BE2C (cell line): Measurements from ENCODE around the gene MEGF8.

Source experiments
- DNase-seq: peaks from one replicate; pipeline ENCODE4 v3.0.0-alpha.2; 2020
- H3K27me3 ChIP-seq: fragments of 250-450 bp; sonication (Bioruptor Pico); 2 replicates; pipeline ENCODE4 v1.5.1; 2020; ENCODE audit warnings: mild to moderate bottlenecking
- H3K36me3 ChIP-seq: fragments of 250-450 bp; sonication (Bioruptor Pico); 2 replicates; pipeline ENCODE4 v1.5.1; 2020; ENCODE audit warnings: mild to moderate bottlenecking
- H3K4me1 ChIP-seq: fragments of 250-450 bp; sonication (Bioruptor Pico); 2 replicates; pipeline ENCODE4 v1.5.1; 2020
- H3K4me3 ChIP-seq: 2 replicates; pipeline ENCODE4 v1.5.1; 2011; ENCODE audit warnings: low read depth, low read length
- H3K9me3 ChIP-seq: fragments of 250-450 bp; sonication (Bioruptor Pico); 2 replicates; pipeline ENCODE4 v1.5.1; 2020
- TF ChIP-seq, protein P1 (sequence below): IDR thresholded peaks from 2 replicates; pipeline ENCODE4 v1.5.1; 2012; ENCODE audit warnings: mild to moderate bottlenecking, low read depth, low read length

MEGF8 gene

DNA sequence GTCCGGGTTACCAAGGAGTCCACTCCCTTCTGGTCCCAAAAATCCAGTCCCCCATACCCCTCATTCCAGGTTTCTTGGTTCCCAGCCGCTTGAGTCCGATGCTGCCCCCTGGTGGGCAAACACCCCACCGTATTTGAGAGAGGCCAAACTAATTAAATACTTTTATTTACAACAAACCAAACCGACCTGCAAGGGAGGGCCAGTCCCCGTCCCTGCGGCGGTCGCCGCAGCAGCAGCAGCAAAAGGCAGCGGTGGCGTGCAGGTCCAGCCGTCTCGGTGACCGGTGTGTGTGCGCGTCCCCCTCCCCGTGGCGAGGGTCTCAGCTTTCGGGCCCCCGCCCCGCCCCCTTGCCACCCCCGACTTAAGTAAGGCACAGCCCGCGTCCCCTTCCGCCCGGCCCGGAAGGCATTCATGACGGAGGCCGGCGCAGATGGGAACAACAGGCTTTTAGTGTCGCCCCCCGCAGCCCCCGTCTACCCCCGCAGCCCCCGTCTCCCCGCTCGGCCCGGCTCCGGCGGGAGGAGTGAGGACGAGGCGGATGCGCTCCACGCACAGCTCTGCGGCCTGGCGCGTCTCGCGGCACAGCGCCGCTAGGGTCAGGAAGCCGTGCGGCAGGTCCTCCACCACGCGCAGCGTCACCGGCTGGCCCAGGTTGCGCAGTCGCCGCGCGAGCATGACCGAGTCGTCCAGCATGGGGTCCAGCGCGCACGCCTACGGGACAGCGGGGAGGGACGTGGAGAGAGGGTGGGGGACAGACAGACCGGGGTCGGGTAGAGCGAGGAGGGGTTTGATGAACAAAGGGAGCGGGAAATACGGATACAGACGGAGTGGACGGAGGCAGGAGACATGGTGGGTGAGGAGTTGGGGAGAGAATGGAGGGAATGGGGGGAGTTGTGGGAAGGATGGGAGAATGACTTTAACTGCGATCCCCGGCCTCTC is 76.2 kb downstream of the MEGF8 start:
- no peaks in the 10 kb centered on the region for H3K27me3 ChIP-seq
- no peaks in the 10 kb centered on the region; the same call in 1 of the 2 replicates for H3K4me1 ChIP-seq
- peak overlapping the region; percentile 58 for H3K4me3 ChIP-seq
- TF ChIP-seq, protein P1, sequence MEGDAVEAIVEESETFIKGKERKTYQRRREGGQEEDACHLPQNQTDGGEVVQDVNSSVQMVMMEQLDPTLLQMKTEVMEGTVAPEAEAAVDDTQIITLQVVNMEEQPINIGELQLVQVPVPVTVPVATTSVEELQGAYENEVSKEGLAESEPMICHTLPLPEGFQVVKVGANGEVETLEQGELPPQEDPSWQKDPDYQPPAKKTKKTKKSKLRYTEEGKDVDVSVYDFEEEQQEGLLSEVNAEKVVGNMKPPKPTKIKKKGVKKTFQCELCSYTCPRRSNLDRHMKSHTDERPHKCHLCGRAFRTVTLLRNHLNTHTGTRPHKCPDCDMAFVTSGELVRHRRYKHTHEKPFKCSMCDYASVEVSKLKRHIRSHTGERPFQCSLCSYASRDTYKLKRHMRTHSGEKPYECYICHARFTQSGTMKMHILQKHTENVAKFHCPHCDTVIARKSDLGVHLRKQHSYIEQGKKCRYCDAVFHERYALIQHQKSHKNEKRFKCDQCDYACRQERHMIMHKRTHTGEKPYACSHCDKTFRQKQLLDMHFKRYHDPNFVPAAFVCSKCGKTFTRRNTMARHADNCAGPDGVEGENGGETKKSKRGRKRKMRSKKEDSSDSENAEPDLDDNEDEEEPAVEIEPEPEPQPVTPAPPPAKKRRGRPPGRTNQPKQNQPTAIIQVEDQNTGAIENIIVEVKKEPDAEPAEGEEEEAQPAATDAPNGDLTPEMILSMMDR = peak; percentile 87
- DNase-seq = peak; percentile 88
- no peaks in the 10 kb centered on the region for H3K36me3 ChIP-seq
- H3K9me3 ChIP-seq = no peaks in the 10 kb centered on the region

DNA sequence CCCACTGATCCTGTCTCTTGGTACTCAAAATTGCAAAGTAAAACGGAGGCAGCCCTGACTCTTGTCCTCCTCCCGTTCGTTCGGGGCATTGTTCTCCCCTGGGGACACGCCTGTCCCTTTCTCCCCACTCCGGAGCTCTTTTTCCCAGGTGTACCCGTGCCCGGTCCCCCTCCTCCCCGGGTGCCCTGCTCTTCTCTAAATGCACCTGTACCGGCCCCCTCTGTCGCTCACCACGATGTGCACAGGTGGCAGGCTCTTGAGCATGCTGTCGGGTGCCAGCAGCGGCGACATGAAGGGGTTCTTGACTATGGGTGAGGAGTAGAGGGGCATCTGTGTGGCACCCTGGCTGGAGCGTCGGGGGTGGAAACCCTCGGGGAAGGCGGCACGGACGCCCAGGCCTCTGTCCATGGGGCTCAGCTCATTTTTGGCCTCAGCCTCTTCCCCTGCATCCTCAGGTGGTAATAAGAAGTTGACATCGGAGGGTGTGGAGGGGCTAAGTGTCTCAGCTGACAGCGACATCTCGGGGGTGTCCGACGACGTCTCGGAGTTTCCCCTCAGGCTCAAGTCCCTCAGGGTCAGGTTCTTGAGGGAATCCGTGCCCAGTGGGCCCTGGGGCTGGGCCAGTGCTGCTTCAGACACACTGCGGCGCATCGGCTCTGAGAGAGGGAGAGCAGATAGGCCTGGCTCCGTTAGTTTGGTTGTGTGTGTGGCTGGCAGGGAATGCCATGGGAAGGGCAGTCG is 77.1 kb downstream of the MEGF8 start:
- DNase-seq = no peak
- Histone ChIP-seq H3K4me1 (no peaks in the 10 kb centered on the region; the same call in 1 of the 2 replicates), H3K27me3 (no peaks in the 10 kb centered on the region), H3K4me3 (peak overlapping the region; percentile 58), H3K36me3 (no peaks in the 10 kb centered on the region), H3K9me3 (no peaks in the 10 kb centered on the region)
- TF ChIP-seq, protein P1 = no peak

DNA sequence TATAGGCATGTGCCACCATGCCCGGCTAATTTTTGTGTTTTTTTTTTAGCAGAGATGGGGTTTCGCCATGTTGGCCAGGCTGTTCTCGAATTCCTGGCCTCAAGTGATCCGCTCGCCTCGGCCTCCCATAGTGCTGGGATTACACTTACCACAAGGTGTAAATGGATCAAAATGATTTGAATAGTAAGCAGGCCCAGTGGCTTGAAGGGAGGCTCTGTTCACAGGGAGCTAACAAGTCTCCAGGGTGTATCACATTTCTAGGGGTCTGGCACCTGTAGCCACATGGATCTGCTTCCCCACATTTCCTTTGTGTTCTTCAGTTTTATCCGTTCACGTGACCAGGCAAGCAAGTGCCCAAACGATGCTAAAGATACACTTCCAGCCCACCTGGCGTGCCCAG is 78.2 kb downstream of the MEGF8 start:
- H3K4me3 ChIP-seq = no peak overlapping the region
- no peaks in the 10 kb centered on the region for H3K9me3 ChIP-seq
- H3K27me3 ChIP-seq = no peaks in the 10 kb centered on the region
- no peaks in the 10 kb centered on the region; the same call in 1 of the 2 replicates for H3K4me1 ChIP-seq
- no peak for DNase-seq
- H3K36me3 ChIP-seq = no peaks in the 10 kb centered on the region
- TF ChIP-seq, protein P1 = no peak

DNA sequence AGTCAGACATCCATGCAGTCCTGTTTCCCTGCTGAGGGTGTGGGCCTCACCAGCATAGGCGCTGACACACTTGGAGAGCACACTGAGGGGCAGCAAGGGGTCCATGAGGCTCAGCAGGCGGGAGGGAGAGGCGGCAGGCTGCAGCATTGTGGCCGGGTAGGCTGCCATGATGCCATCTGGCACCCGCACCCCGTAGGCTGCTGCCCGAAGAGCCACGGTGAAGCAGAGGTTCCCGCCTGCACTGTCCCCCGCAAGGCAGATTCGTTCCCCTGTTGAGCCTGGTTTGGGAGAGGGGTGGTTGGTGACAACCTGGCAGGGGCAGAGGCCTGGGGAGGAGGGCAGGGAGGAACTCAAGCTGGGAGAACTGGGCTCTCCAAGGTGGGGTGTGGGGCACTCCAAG is 80.7 kb downstream of the MEGF8 start:
- TF ChIP-seq, protein P1 = no peak
- Histone ChIP-seq H3K36me3 (no peaks in the 10 kb centered on the region), H3K9me3 (no peaks in the 10 kb centered on the region), H3K4me3 (no peak overlapping the region), H3K4me1 (no peaks in the 10 kb centered on the region; the same call in 1 of the 2 replicates), H3K27me3 (no peaks in the 10 kb centered on the region)
- DNase-seq = no peak

DNA sequence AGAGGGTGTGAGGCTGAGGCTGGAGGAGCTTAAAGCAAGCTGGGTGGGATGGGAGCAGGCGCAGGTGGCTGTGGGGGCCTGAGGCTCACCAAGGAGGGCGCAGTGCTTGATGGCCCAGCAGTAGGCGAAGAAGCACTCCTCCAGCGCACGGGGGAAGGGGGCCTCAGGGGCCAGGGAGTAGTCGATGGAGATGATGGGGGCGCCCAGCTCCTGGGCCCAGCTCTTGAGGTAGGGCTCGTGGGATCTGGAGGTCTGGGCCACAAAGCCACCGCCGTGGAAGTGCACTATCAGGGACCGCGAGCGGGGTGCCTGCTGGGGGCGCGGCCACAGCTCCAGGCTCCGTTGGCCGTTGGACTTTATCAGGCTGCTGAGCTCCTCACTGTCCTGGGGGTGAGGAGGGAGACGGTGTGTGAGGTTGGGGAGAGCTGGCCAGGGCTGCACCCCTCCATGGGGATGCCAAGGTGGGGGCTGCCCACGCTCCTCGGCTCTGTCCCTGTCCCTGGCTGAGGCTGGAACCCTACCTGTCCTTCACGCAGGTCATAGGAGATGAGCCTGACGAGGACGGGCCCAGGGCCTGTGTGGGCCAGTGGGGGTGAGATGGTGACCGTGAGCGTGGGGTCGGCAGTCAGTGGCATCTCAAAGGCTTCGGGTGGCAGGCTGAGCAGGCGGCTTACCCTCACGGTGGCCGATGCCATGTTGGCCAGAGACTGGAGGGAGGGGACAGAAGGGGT is 81.8 kb downstream of the MEGF8 start:
- Histone ChIP-seq H3K27me3 (no peaks in the 10 kb centered on the region), H3K9me3 (no peaks in the 10 kb centered on the region), H3K4me3 (no peak overlapping the region), H3K36me3 (no peaks in the 10 kb centered on the region), H3K4me1 (peaks cover 5% of the 10 kb centered on the region)
- TF ChIP-seq, protein P1 = no peak
- DNase-seq = no peak
